Measurements from ENCODE around the gene GRID1.

- TF ChIP-seq POLR2A (IDR thresholded peaks at IDR 0.05) (no peak), POLR2AphosphoS5 (IDR thresholded peaks at IDR 0.05) (no peak), CTCF (IDR thresholded peaks at IDR 0.05) (no peak)
These were observed 284.0 kb downstream of the GRID1 start for GRCh38 chr10:86082556-86082955.

Data from breast epithelium (tissue), 3 donors.